Transverse colon (tissue), 4 donors: ENCODE data around the gene DISC1. TPM values are rescaled to one million over a fixed set of nuclear protein-coding genes. Genes with fewer than 3 reads are reported as not detected.

Source experiments
- DNase-seq: peaks from one replicate; pipeline ENCODE4 v3.0.0-alpha.2; 2019
- H3K27ac ChIP-seq, 4 donors: fragments of 200-600 bp; sonication (generic); 2 replicates each; pipeline ENCODE4 v1.5.1; 2016 to 2018; ENCODE audit warnings: inconsistent platforms in 4 of 4
- H3K27me3 ChIP-seq: fragments of 200-600 bp; sonication (generic); 2 replicates; pipeline ENCODE4 v1.5.1; 2017; ENCODE audit warnings: inconsistent platforms
- H3K36me3 ChIP-seq, 4 donors: fragments of 200-600 bp; sonication (generic); 2 replicates each; pipeline ENCODE4 v1.5.1; 2017 to 2019; ENCODE audit warnings: inconsistent platforms in 4 of 4
- H3K4me1 ChIP-seq, 4 donors: fragments of 200-600 bp; sonication (generic); 2 replicates each; pipeline ENCODE4 v1.5.1; 2017 to 2020; ENCODE audit warnings: inconsistent platforms in 4 of 4
- H3K4me3 ChIP-seq, 4 donors: fragments of 200-600 bp; sonication (generic); 1 replicate in 1 of 4; 2 replicates in 3 of 4; pipeline versions ENCODE4 v1.5.1 to v1.6.1; 2017 to 2019; ENCODE audit warnings: inconsistent platforms in 4 of 4
- H3K9me3 ChIP-seq, 2 donors: fragments of 200-600 bp; sonication (generic); 2 replicates each; pipeline ENCODE4 v1.5.1; 2017 to 2019; ENCODE audit warnings: inconsistent platforms in 2 of 2
- CTCF ChIP-seq, 5 experiments: fragments of 200-600 bp in 3 of 5; fragments of 450-650 bp in 2 of 5; sonication (generic) in 3 of 5; IDR thresholded peaks; 1 replicate in 2 of 5; 2 replicates in 3 of 5; pipeline ENCODE4 v1.5.1; 2016 to 2017; ENCODE audit warnings: antibody characterized with exemption in 5 of 5, inconsistent platforms in 3 of 5, mild to moderate bottlenecking in 2 of 5, moderate library complexity in 1 of 5
- EP300 ChIP-seq: sonication (generic); formaldehyde crosslinking; IDR thresholded peaks from one replicate; pipeline ENCODE4 v1.6.1; 2017; ENCODE audit warnings: antibody characterized with exemption, low read depth
- POLR2A ChIP-seq: fragments of 450-650 bp; IDR thresholded peaks from one replicate; pipeline ENCODE4 v1.6.1; 2016; ENCODE audit warnings: antibody characterized with exemption, mild to moderate bottlenecking, moderate library complexity
- POLR2AphosphoS5 ChIP-seq, 3 donors: sonication (generic); formaldehyde crosslinking; IDR thresholded peaks; one replicate each; pipeline ENCODE4 v1.6.1; 2016; ENCODE audit warnings: antibody characterized with exemption in 3 of 3
- whole genome bisulfite sequencing, 2 donors: methylation state at CpG; one replicate each; pipeline ENCODE4 v1.1.5; 2018; ENCODE audit warnings: low coverage in 1 of 2; 5-methylcytosine and 5-hydroxymethylcytosine counted together
- in situ Hi-C, 4 donors: fragments of 200-750 bp; cut with MboI; loops; one replicate each; pipeline versions ENCODE4 v1.15.0 to v1.15.1; 2017; ENCODE audit warnings: low sequenced_read_pairs in 3 of 4, low pct_ligation_motif_present in 1 of 4, low pct_unique_long_range_greater_than_20kb in 1 of 4
- intact Hi-C: fragments of 100-400 bp; cut with DNase I; formaldehyde crosslinking; loops from one replicate; pipeline ENCODE4 v1.15.1; 2023; ENCODE audit warnings: low total_unique reads
- total RNA-seq, 4 donors: library from RNA; depleted of rRNA; stranded (reverse); fragments of >200 nt; gene quantifications; one replicate each; pipeline ENCODE4 v1.1.0, GENCODE V29; 2016

The DISC1 gene
- total RNA-seq, 4 donors from 2014 or later: 7.8 to 20.3 (median 11.5) TPM

- H3K9me3 ChIP-seq: no peaks in the 10 kb centered on the region
- TF ChIP-seq POLR2AphosphoS5 (IDR thresholded peaks at IDR 0.05) (no peak), EP300 (no peak), CTCF (IDR thresholded peaks at IDR 0.05) (no peak), POLR2A (no peak)
- in situ Hi-C loops: no loop called here
- 86 to 88% methylated on average over 3 of the region's 3 CpGs for WGBS, 2 donors
- H3K27ac ChIP-seq: no peak overlapping the region
- H3K4me3 ChIP-seq: no peak overlapping the region
- H3K4me1 ChIP-seq: no peaks in the 10 kb centered on the region
- intact Hi-C loops: no loop called here
- DNase-seq: no peak
- H3K36me3 ChIP-seq: no peaks in the 10 kb centered on the region
- H3K27me3 ChIP-seq: no peaks in the 10 kb centered on the region
Observed at GRCh38 chr1:231733672-231734071, 107.1 kb downstream of the DISC1 start.

GRCh38 chr1:231734417-231734816 lies 107.8 kb downstream of the DISC1 start:
- 94 to 100% methylated on average over 2 to 4 of the region's 4 CpGs for WGBS, 2 donors
- in situ Hi-C loops: no loop called here
- no peak for DNase-seq

GRCh38 chr1:231735411-231735810 lies 108.8 kb downstream of the DISC1 start:
- H3K27me3 ChIP-seq: no peaks in the 10 kb centered on the region
- intact Hi-C loops: no loop called here
- DNase-seq: no peak
- no peaks in the 10 kb centered on the region for H3K36me3 ChIP-seq
- in situ Hi-C loops: no loop called here
- H3K4me1 ChIP-seq: no peaks in the 10 kb centered on the region
- no peak for TF ChIP-seq POLR2AphosphoS5 (IDR thresholded peaks at IDR 0.05)
- no peak for TF ChIP-seq EP300
- no peak for TF ChIP-seq CTCF (IDR thresholded peaks at IDR 0.05)
- TF ChIP-seq POLR2A: no peak
- H3K4me3 ChIP-seq: no peak overlapping the region
- WGBS, 2 donors: 63 to 68% methylated on average over 3 of the region's 3 CpGs
- no peaks in the 10 kb centered on the region for H3K9me3 ChIP-seq
- H3K27ac ChIP-seq: no peak overlapping the region

More at GRCh38 chr1:231734417-231734816, 107.8 kb downstream of the DISC1 start:
- H3K9me3 ChIP-seq: no peaks in the 10 kb centered on the region
- H3K27ac ChIP-seq: no peak overlapping the region
- H3K36me3 ChIP-seq: no peaks in the 10 kb centered on the region
- TF ChIP-seq POLR2AphosphoS5 (IDR thresholded peaks at IDR 0.05) (no peak), EP300 (no peak), POLR2A (no peak), CTCF (IDR thresholded peaks at IDR 0.05) (no peak)
- H3K27me3 ChIP-seq: no peaks in the 10 kb centered on the region
- no peaks in the 10 kb centered on the region for H3K4me1 ChIP-seq
- no peak overlapping the region for H3K4me3 ChIP-seq
- intact Hi-C loops: no loop called here

GRCh38 chr1:231735941-231736340 lies 109.4 kb downstream of the DISC1 start:
- 88 to 95% methylated on average over 1 to 2 of the region's 2 CpGs for WGBS, 2 donors
- no peaks in the 10 kb centered on the region for H3K36me3 ChIP-seq
- intact Hi-C loops: no loop called here
- H3K9me3 ChIP-seq: no peaks in the 10 kb centered on the region
- H3K27me3 ChIP-seq: no peaks in the 10 kb centered on the region
- TF ChIP-seq EP300 (no peak), CTCF (IDR thresholded peaks at IDR 0.05) (no peak), POLR2A (no peak), POLR2AphosphoS5 (IDR thresholded peaks at IDR 0.05) (no peak)
- in situ Hi-C loops: no loop called here
- H3K27ac ChIP-seq: no peak overlapping the region
- H3K4me3 ChIP-seq: no peak overlapping the region
- DNase-seq: no peak
- H3K4me1 ChIP-seq: no peaks in the 10 kb centered on the region
